GM21723 (cell line): ENCODE measurements around the gene EPHA3.

Experiments used
- ATAC-seq: cut with Tn5 transposase; IDR thresholded peaks from one replicate; pipeline ENCODE4 v1.9.1; 2021; ENCODE audit warnings: mild to moderate bottlenecking, moderate library complexity; ENCODE audit not compliant: unreplicated experiment

EPHA3 gene

DNA sequence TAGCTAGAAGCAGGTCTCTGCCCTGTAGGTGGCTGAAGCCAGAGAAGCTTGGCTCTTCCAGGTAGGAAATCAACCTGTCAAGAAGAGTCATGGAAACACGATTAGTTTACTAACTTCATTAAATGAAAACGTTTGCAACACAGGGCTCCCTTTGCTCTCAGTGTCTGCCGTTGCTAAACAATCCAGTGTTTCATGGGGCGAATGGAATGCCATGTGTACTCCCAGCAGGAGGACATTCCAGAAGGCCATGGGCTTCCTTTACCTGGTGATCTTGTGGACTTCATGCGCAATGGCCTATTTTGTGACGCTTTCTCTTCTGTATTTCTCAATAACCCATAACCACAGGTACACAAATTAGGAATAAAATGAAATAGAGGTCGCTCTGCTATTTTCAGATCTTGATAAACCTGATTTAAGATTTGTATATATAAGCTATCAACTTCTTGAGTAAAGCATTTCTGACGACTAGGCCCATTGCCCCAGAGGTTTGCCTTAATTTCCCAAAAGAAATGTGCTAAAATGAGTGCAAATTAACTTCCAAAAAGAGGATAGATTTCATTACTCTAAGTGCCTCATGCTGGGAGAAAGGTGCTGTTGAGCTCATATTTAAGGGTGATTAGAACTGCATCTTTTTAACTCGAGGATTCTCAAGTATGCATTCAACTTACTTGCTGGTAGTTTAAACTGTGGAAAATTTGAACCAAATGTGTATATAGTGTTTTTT lies 171.0 kb downstream of the EPHA3 start:
- ATAC-seq = no peak

DNA sequence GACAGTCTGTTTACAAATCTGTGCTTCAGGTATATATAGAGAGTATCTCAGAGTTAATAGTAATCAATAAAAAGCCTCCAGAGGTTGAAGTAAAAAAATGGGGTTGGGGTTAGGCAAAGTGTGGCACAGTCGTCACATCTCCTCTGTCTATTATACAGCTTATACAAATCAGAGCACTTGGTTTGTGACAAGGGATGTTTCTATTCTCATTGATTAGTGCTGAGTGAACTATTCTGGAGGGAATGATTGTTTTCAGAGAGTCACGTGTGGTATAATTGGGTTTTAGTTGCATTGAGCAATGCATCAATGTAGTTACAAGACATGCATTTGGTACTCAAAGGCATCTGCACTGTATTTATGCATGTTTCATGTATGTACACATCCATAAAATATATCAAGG lies 172.9 kb downstream of the EPHA3 start:
- no peak for ATAC-seq

DNA sequence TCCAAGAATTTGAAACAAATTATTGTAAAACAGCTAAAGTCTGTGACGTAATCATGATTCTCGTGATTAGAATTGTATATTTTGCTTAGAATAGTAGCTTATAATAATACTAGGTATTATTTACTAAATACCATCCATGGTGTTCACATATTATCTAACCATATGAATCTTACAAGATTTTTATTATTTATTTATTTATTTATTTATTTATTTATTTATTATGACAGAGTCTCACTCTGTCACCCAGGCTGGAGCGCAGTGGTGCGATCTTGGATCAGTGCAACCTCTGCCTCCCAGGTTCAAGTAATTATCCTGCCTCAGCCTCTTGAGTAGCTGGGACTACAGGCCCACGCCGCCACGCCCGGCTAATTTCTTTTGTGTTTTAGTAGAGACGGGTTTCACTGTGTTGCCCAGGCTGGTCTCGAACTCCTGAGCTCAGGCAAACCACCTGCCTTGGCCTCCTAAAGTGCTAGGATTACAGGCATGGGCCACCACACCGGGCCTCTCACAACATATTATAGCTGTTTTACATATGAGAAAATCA lies 173.5 kb downstream of the EPHA3 start:
- no peak for ATAC-seq

- no peak for ATAC-seq
These were observed 180.6 kb downstream of the EPHA3 start for GRCh38 chr3:89287902-89288508.

DNA sequence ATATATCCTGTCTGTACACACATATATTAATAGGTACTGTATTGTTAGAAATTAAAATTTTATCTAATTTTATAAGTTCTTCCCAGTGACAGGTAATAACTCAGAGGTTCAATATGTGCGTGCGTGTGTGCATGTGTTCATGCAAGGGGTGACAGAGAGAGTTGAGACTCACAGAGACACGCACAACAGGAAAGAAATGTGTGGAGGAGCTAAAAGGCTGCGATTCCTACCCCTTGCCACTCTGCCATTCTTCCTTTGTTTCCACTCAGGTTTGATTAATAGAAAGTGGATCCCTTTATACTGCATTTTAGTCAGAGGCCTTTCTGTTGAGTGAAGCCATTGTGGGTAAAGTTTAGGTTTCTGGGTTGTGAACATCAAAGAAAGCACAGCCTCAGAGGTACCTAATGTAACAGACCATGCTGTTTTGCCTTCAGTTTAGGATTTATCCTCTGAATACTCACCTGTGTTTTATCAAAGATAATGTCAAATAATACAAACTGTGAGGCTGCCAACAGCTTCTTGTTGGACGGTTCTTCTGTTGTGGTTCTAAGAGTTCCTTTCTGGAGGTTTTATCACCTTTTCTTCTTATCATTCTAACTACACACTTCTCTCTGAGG lies 182.3 kb downstream of the EPHA3 start:
- no peak for ATAC-seq

DNA sequence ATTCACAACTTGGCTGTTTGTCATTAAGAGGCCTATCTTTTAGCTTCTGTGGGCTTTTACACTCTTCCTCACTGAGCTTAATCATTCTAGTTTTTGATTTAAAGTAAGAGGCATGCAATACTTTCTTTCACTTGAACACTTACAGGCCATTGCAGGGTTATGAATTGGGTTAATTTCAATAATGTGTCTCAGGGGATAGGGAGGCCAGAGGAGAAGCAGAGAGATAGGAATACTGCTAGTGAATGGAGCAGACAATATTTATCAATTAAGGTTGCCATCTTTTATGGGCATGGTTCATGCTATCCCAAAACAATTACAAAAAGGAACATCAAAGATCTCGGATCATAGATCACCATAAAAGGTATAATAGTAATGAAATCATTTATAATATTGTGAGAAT lies 189.8 kb downstream of the EPHA3 start:
- ATAC-seq = no peak

DNA sequence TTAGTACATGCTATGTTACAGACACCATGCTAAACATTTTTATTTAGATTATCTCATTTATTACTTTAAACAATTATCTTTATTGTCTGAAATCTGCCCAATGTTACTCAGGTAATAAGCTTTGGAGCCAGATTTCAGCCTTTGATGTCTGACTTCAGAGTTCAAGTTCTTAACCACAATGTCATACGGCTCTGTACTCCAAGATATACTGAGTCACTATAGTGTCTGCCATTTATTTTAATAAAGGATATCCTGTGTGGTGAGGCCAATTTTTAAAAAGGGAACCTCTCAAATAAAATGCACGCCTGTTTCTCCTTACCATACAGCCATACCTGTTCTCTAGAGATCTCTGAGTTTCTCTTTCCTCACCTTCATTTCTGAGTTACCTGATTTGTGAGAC lies 193.1 kb downstream of the EPHA3 start:
- ATAC-seq = no peak

DNA sequence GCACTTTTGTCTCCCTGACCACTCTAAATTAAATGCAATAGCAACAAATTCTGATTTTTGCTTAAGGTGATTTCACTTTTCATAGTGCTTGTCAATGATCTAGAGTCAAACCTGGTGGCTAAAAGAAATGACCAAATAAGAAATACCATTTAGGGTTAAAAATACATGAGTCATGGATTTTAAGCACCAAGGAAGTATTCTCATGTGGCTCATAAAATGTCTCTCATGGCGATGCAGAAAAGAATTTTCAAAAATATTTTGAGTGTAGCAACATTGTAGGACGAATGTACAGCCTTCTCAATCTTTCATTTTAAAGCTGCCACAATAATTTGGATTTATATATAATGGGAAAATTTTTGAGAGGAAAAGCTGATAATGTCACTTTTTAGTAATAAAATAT lies 193.6 kb downstream of the EPHA3 start:
- no peak for ATAC-seq

DNA sequence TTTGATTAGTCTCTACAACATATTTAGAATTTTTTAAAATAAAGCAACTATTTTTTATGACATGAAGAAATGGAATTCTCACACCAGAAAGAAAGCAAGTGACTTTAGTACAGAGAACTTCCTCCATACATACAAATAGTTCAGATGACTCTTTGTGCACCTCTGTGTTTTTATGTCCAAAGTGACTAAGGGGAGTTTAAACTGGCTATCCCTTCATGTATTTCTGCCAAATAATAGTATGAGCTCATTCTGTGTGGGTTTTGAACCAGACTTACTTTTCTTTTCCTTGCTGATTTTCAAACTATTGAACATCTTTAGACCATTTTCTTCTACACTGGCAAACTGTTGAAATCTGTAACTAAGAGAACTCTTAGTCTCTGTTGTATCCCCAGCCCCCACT lies 196.3 kb downstream of the EPHA3 start:
- ATAC-seq = no peak

DNA sequence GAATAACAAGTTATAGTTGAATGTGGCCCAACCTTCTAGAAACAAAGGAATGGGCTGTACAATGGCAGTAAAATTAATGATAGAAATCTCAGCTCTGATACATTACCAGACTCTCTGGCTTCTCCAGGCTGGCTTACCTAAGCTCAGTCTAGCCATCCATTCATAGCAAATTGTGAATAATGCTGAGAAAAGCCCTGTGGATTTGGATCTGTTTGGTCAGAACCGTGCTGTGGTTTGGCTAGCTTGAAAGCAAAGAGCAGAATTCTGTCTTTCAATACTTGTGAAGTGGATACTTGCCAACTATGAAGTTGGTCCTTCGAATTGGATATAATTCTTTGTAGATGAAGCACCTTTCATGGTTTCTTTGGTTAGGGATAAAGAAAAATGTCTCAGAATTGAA lies 199.1 kb downstream of the EPHA3 start:
- no peak for ATAC-seq

DNA sequence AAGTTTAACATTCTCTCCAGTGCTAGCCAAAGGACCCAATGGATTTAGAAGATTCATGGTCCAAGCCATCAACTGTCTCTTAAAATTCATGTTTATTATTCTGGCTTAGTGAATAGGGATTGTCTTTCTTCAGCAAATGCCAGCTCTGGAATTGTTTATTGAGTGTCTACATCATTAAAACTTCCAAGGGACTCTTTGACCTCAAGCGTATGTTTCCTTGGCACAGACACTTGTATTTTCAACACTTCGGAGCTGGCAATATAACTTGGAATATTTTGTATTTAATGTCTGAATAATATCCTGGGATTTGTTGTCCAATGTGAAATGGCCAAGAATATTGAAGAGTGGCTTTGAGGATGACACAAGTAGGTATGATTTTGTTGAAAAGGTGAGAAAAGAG lies 204.2 kb downstream of the EPHA3 start:
- no peak for ATAC-seq

DNA sequence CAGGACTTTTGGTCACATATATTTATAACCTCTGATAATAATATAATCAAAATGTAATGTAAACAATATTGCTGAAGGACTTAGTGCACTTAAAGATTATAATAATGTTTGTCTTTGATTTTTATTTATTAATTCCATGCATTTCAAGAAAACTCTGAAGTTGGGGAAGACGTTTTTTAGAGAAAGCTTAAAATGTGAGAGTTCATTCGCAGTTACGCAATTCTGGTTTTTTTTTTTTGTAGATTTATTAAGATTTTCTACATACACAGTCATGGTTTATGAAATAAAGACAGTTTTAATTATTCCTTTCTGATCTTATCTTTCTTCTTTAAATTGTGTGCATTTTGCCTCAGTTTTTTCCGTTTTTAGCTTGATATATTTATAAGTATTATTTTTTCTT lies 204.7 kb downstream of the EPHA3 start:
- no peak for ATAC-seq

DNA sequence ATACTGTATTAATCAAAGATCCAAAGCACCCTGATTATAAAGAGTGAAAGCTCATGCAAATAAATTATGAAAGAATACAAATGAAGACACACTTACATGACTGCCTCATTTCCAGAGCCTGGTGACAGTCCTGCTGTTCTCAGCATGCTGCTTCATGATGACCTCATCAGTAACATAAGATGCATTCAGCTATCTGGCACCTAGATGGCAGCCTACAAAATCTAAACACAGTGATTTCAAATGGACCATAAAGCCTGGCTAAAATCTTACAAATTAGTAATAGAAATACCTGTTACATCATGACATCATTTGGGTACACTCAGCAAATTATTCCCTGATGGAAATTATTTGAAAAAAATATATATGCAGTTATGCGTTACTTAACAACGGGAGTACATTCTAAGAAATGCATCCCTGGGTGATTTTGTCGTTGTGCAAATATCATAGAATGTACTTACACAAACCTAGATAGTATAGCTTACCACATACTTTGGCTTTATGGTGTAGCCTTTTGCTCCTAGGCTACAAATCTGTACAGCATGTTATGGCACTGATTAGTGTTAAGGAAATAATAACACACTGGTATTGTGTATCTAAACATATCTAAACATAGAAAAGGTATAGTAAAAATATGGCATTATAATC lies 207.2 kb downstream of the EPHA3 start:
- no peak for ATAC-seq

DNA sequence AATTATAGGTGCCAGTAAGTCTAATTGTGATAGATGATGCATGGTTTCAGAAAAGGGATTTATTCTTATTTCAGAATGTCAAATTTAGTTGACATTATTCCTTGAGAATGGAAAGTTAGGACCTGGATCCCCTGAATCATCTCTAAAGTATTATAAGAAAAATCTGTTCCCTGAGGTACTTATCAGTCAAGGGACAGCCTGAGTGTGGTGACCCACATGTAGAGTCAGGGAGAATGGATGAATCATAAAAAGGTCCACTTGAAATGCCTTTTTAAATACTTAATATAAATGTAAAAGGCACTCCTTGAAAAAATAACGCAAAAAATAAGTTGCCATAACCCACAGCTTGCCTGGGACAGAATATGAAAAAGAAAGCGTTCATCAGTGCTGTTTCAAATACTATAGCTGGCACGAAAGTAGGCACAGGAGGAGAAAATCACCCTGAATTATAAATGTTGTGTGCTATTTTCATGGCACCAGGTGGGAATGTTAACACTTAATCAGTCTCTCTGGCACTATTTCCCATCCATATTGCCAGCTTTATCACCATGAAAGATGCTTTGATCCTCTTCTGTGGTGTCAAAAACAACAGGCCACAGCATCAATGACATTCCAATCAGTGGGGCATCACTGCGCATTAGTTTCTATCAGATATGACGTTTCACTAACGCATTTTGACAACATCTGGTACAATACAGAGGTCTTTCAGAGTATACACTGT lies 208.5 kb downstream of the EPHA3 start:
- no peak for ATAC-seq

DNA sequence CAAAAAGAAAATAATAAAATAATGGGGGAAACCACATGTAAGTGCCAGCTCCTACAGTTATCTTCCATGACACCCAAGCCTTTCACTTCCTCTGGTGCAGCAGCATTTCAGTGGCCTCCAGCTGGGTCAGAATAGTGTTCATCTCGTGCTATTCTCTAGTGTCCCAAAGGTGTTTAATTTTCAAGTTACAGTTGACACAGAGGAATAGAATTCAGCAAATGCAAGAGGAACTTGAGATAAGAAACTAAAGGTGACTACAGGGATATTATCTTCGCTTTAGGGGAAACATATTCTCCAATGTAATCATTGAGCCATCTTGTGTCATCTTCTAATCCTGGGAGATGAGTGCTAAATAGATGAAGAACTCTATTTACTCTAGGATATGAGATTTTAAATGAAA lies 212.8 kb downstream of the EPHA3 start:
- no peak for ATAC-seq

- no peak for ATAC-seq
These were observed 219.6 kb downstream of the EPHA3 start for GRCh38 chr3:89326997-89327396.

DNA sequence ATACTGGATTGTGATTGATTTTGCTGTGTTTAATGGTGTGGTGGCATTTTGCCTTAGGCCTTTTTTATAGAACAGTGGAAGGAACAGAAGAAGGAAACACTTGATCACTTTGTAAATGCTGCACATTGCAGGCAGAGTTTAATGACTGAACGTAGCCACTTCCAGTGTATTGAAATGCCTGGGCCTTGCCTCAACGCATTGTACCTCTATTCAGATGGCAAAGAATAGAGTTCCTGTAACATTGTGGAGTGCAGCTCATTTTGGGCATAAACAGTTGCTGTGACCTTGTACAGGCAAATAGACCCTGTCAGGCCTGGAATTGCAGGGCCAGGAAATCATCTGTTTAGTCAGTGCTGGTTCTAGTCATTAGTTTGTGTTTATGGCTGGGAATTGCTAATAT lies 225.0 kb downstream of the EPHA3 start:
- ATAC-seq = no peak

DNA sequence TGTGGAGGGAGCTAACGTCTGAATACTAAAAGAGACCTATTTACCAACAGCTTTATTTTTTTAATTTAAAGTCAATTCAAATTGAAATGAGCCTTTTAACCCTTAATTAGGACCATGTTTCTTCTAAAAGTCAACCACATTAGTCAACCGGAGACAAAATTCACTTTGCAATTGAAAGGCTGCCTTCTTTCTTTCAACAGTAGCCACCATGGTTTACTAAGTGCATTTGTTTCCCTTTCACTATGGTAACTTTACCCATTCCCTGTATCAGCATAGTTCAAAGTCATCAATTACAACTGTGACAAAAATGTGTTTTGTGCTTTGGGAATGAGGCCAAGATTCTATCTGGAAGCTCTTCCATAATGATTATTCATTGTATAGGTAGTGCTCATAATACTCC lies 225.4 kb downstream of the EPHA3 start:
- no peak for ATAC-seq

GRCh38 chr3:89335693-89336092 lies 228.3 kb downstream of the EPHA3 start:
- ATAC-seq = no peak

DNA sequence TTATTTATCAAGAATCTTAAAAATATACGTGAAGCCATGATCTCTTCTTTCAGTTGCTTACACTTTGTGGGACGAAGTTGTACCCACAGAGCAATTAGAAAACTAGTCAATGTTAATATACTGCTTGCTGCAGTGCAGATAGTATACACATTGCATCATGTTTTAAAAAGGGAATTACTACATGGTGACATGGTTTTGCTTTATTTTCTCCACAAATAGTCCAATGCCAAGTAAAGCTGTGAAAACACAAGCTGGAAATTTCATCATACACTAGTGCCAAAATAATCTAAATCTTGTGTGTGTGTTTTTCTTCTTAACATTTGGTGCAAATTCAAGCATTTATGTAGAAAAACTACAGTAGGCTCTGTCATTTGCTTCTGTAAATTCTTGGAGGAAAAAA lies 233.0 kb downstream of the EPHA3 start:
- no peak for ATAC-seq

- no peak for ATAC-seq
These were observed 236.7 kb downstream of the EPHA3 start for GRCh38 chr3:89344076-89344475.
